GM23338 (cell line): Measurements from ENCODE around the gene OPRD1. TPM values are rescaled to one million over a fixed set of nuclear protein-coding genes. Genes with fewer than 3 reads are reported as not detected.

Source experiments
- ATAC-seq: fragments of 200-7000 bp; cut with Tn5 transposase; 3 replicates; pipeline ENCODE4 v1.9.1; 2020
- DNase-seq: peaks from one replicate; pipeline ENCODE4 v3.0.0-alpha.2; 2015; ENCODE audit warnings: low spot score
- H2AFZ ChIP-seq: fragments of 200-600 bp; sonication (generic); 2 replicates; pipeline ENCODE4 v1.8.0; 2016; ENCODE audit warnings: antibody characterized with exemption, mild to moderate bottlenecking, moderate library complexity
- H3F3A ChIP-seq: fragments of 200-600 bp; sonication (generic); replicated peaks from 2 replicates; pipeline ENCODE4 v1.8.0; 2017; ENCODE audit warnings: antibody characterized with exemption, mixed run types, low read depth
- H3K27ac ChIP-seq: fragments of 200-600 bp; sonication (generic); 2 replicates; pipeline ENCODE4 v1.6.1; 2016; ENCODE audit warnings: low read depth
- H3K27me3 ChIP-seq: fragments of 200-600 bp; sonication (generic); 2 replicates; pipeline ENCODE4 v1.8.0; 2016; ENCODE audit warnings: mild to moderate bottlenecking, mixed run types, moderate library complexity; ENCODE audit not compliant: insufficient read depth
- H3K36me3 ChIP-seq: fragments of 200-600 bp; sonication (generic); 2 replicates; pipeline ENCODE4 v1.8.0; 2016; ENCODE audit warnings: mild to moderate bottlenecking; ENCODE audit not compliant: insufficient read depth
- H3K4me1 ChIP-seq: fragments of 200-600 bp; sonication (generic); 2 replicates; pipeline ENCODE4 v1.8.0; 2016; ENCODE audit warnings: mild to moderate bottlenecking, moderate library complexity; ENCODE audit not compliant: insufficient read depth
- H3K4me2 ChIP-seq: fragments of 200-600 bp; sonication (generic); 2 replicates; pipeline ENCODE4 v1.7.1; 2017; ENCODE audit warnings: mixed run types
- H3K4me3 ChIP-seq: fragments of 200-600 bp; sonication (generic); 2 replicates; pipeline ENCODE4 v1.6.1; 2016; ENCODE audit warnings: mixed run types
- H3K79me2 ChIP-seq: fragments of 200-600 bp; sonication (generic); replicated peaks from 2 replicates; pipeline ENCODE4 v1.8.0; 2017; ENCODE audit warnings: mild to moderate bottlenecking; ENCODE audit not compliant: insufficient read depth
- H3K9me2 ChIP-seq: fragments of 200-600 bp; sonication (generic); 2 replicates; pipeline ENCODE4 v1.8.0; 2017; ENCODE audit not compliant: insufficient read depth
- H4K20me1 ChIP-seq: fragments of 200-600 bp; sonication (generic); replicated peaks from 2 replicates; pipeline ENCODE4 v1.8.0; 2017; ENCODE audit warnings: mild to moderate bottlenecking; ENCODE audit not compliant: insufficient read depth
- H3K27ac Mint-ChIP-seq: 2 replicates; pipeline ENCODE4 v1.8.0; 2020; ENCODE audit warnings: inconsistent platforms, mild to moderate bottlenecking, moderate library complexity, mixed read lengths
- H3K27me3 Mint-ChIP-seq: 3 replicates; pipeline ENCODE4 v1.8.0; 2022; ENCODE audit warnings: low read depth, mild to moderate bottlenecking, moderate library complexity, mixed read lengths, inconsistent platforms; ENCODE audit not compliant: insufficient read depth, poor library complexity
- H3K36me3 Mint-ChIP-seq: 3 replicates; pipeline ENCODE4 v1.8.0; 2021; ENCODE audit warnings: low read depth, mild to moderate bottlenecking, inconsistent platforms, moderate library complexity, mixed read lengths
- H3K4me1 Mint-ChIP-seq: 3 replicates; pipeline ENCODE4 v1.8.0; 2020; ENCODE audit warnings: mild to moderate bottlenecking, inconsistent platforms, mixed read lengths
- H3K4me3 Mint-ChIP-seq: 3 replicates; pipeline ENCODE4 v1.8.0; 2021; ENCODE audit warnings: moderate library complexity, mild to moderate bottlenecking, inconsistent platforms, mixed read lengths
- H3K9me3 Mint-ChIP-seq: 3 replicates; pipeline ENCODE4 v1.8.0; 2020; ENCODE audit warnings: moderate library complexity, mild to moderate bottlenecking, inconsistent platforms, mixed read lengths
- CREB1 ChIP-seq: fragments of 250-450 bp; sonication (Bioruptor Pico); IDR thresholded peaks from 2 replicates; pipeline ENCODE4 v1.5.0; 2020; ENCODE audit warnings: low read depth, mild to moderate bottlenecking, moderate library complexity
- EZH2 ChIP-seq: fragments of 200-600 bp; sonication (generic); IDR thresholded peaks from one replicate; pipeline ENCODE4 v1.8.0; 2017; ENCODE audit warnings: antibody characterized with exemption, mild to moderate bottlenecking, low read depth; ENCODE audit not compliant: unreplicated experiment
- EZH2phosphoT487 ChIP-seq: fragments of 200-600 bp; sonication (generic); IDR thresholded peaks from one replicate; pipeline ENCODE4 v1.8.1; 2018; ENCODE audit warnings: antibody characterized with exemption; ENCODE audit not compliant: unreplicated experiment
- JUNB ChIP-seq: IDR thresholded peaks from one replicate; pipeline ENCODE4 v1.6.1; 2016; ENCODE audit warnings: antibody characterized with exemption; ENCODE audit not compliant: unreplicated experiment
- NANOG ChIP-seq: IDR thresholded peaks from 2 replicates; pipeline ENCODE4 v1.6.1; 2016; ENCODE audit warnings: antibody characterized with exemption, borderline replicate concordance
- POLR2AphosphoS5 ChIP-seq: IDR thresholded peaks from 2 replicates; pipeline ENCODE4 v1.6.1; 2016; ENCODE audit warnings: antibody characterized with exemption, low read depth
- STAT1 ChIP-seq: IDR thresholded peaks from one replicate; pipeline ENCODE4 v1.6.1; 2016; ENCODE audit warnings: antibody characterized with exemption; ENCODE audit not compliant: unreplicated experiment
- ZNF114 ChIP-seq: fragments of 250-450 bp; sonication (Bioruptor Pico); IDR thresholded peaks from 2 replicates; pipeline ENCODE4 v1.5.0; 2020; ENCODE audit warnings: mild to moderate bottlenecking, moderate library complexity
- ZNF331 ChIP-seq: fragments of 250-450 bp; sonication (Bioruptor Pico); IDR thresholded peaks from 2 replicates; pipeline ENCODE4 v1.5.0; 2020; ENCODE audit warnings: low read depth, mild to moderate bottlenecking, moderate library complexity
- polyA plus RNA-seq: library from polyadenylated mRNA; unstranded; fragments of >200 nt; fragmentation: Nextera tagmentation; extraction: Ambion mirVana; gene quantifications from 2 replicates; pipeline ENCODE4 v1.2.1, GENCODE V29; 2016
- total RNA-seq: library from RNA; depleted of rRNA; stranded (reverse); fragments of >200 nt; shearing (Covaris generic); gene quantifications from 2 replicates; pipeline ENCODE4 v1.2.3, GENCODE V29; 2014
- TF ChIP-seq, protein P1 (sequence below), 2 experiments: fragments of 200-600 bp in 1 of 2; sonication (generic) in 1 of 2; conservative IDR thresholded peaks; 2 replicates each; pipeline versions ENCODE4 v1.5.1 to v1.6.1; 2016 to 2017; ENCODE audit warnings: antibody characterized with exemption in 2 of 2, low read depth in 2 of 2, mild to moderate bottlenecking in 2 of 2, moderate library complexity in 1 of 2
- TF ChIP-seq, protein P2 (sequence below): IDR thresholded peaks from one replicate; pipeline ENCODE4 v1.6.1; 2018; ENCODE audit warnings: antibody characterized with exemption; ENCODE audit not compliant: unreplicated experiment
- TF ChIP-seq, protein P3 (sequence below): fragments of 250-450 bp; sonication (Bioruptor Pico); IDR thresholded peaks from 2 replicates; pipeline ENCODE4 v1.5.0; 2020; ENCODE audit warnings: mild to moderate bottlenecking, moderate library complexity
- TF ChIP-seq, protein P4 (sequence below): IDR thresholded peaks from 2 replicates; pipeline ENCODE4 v1.6.1; 2016; ENCODE audit warnings: antibody characterized with exemption

The OPRD1 gene
- total and polyA plus RNA-seq, 2 experiments from 2014 or later: 0.55 to 2.3 TPM

DNA sequence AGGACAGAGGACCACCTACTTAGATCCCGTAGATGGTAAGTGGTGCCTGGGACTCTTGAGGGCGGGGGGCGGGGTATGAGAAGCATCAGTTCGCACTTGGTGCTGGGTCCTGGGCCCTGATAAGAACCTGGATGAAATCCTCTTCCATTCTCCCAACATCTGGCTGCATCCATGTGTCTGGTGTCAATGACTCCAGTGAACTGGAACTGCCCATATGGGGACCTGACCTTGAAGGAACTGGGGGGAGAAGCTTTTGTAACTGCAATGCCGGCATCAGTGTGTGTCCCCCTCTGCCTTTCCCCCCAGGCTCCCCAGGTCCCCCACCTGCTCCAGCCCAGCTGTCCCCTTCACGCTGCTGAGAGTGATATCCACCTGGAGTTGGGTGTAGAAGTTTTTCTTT lies 52.7 kb downstream of the OPRD1 start:
- H3K36me3 ChIP-seq: no peaks in the 10 kb centered on the region
- Mint-ChIP-seq H3K9me3 (no peaks in the 10 kb centered on the region; the same call in 2 of the 3 replicates), H3K27ac (no peak overlapping the region), H3K4me1 (peaks cover 4% of the 10 kb centered on the region; the same call in 2 of the 3 replicates), H3K4me3 (no peak overlapping the region), H3K36me3 (no peaks in the 10 kb centered on the region), H3K27me3 (peaks cover 10% of the 10 kb centered on the region)
- ATAC-seq (no peak), DNase-seq (no peak)
- no peaks in the 10 kb centered on the region for H3F3A ChIP-seq
- no peaks in the 10 kb centered on the region for H3K79me2 ChIP-seq
- no peak for TF ChIP-seq ZNF114
- TF ChIP-seq CREB1 (CRISPR knock-in tag): no peak
- no peak for TF ChIP-seq ZNF331 (CRISPR knock-in tag)
- TF ChIP-seq POLR2AphosphoS5: no peak
- TF ChIP-seq, protein P1, sequence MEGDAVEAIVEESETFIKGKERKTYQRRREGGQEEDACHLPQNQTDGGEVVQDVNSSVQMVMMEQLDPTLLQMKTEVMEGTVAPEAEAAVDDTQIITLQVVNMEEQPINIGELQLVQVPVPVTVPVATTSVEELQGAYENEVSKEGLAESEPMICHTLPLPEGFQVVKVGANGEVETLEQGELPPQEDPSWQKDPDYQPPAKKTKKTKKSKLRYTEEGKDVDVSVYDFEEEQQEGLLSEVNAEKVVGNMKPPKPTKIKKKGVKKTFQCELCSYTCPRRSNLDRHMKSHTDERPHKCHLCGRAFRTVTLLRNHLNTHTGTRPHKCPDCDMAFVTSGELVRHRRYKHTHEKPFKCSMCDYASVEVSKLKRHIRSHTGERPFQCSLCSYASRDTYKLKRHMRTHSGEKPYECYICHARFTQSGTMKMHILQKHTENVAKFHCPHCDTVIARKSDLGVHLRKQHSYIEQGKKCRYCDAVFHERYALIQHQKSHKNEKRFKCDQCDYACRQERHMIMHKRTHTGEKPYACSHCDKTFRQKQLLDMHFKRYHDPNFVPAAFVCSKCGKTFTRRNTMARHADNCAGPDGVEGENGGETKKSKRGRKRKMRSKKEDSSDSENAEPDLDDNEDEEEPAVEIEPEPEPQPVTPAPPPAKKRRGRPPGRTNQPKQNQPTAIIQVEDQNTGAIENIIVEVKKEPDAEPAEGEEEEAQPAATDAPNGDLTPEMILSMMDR (conservative IDR thresholded peaks at IDR 0.05; ENCODE audit: low read depth in 2 of 2): no peak
- TF ChIP-seq, protein P2, sequence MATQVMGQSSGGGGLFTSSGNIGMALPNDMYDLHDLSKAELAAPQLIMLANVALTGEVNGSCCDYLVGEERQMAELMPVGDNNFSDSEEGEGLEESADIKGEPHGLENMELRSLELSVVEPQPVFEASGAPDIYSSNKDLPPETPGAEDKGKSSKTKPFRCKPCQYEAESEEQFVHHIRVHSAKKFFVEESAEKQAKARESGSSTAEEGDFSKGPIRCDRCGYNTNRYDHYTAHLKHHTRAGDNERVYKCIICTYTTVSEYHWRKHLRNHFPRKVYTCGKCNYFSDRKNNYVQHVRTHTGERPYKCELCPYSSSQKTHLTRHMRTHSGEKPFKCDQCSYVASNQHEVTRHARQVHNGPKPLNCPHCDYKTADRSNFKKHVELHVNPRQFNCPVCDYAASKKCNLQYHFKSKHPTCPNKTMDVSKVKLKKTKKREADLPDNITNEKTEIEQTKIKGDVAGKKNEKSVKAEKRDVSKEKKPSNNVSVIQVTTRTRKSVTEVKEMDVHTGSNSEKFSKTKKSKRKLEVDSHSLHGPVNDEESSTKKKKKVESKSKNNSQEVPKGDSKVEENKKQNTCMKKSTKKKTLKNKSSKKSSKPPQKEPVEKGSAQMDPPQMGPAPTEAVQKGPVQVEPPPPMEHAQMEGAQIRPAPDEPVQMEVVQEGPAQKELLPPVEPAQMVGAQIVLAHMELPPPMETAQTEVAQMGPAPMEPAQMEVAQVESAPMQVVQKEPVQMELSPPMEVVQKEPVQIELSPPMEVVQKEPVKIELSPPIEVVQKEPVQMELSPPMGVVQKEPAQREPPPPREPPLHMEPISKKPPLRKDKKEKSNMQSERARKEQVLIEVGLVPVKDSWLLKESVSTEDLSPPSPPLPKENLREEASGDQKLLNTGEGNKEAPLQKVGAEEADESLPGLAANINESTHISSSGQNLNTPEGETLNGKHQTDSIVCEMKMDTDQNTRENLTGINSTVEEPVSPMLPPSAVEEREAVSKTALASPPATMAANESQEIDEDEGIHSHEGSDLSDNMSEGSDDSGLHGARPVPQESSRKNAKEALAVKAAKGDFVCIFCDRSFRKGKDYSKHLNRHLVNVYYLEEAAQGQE: no peak
- TF ChIP-seq, protein P3, sequence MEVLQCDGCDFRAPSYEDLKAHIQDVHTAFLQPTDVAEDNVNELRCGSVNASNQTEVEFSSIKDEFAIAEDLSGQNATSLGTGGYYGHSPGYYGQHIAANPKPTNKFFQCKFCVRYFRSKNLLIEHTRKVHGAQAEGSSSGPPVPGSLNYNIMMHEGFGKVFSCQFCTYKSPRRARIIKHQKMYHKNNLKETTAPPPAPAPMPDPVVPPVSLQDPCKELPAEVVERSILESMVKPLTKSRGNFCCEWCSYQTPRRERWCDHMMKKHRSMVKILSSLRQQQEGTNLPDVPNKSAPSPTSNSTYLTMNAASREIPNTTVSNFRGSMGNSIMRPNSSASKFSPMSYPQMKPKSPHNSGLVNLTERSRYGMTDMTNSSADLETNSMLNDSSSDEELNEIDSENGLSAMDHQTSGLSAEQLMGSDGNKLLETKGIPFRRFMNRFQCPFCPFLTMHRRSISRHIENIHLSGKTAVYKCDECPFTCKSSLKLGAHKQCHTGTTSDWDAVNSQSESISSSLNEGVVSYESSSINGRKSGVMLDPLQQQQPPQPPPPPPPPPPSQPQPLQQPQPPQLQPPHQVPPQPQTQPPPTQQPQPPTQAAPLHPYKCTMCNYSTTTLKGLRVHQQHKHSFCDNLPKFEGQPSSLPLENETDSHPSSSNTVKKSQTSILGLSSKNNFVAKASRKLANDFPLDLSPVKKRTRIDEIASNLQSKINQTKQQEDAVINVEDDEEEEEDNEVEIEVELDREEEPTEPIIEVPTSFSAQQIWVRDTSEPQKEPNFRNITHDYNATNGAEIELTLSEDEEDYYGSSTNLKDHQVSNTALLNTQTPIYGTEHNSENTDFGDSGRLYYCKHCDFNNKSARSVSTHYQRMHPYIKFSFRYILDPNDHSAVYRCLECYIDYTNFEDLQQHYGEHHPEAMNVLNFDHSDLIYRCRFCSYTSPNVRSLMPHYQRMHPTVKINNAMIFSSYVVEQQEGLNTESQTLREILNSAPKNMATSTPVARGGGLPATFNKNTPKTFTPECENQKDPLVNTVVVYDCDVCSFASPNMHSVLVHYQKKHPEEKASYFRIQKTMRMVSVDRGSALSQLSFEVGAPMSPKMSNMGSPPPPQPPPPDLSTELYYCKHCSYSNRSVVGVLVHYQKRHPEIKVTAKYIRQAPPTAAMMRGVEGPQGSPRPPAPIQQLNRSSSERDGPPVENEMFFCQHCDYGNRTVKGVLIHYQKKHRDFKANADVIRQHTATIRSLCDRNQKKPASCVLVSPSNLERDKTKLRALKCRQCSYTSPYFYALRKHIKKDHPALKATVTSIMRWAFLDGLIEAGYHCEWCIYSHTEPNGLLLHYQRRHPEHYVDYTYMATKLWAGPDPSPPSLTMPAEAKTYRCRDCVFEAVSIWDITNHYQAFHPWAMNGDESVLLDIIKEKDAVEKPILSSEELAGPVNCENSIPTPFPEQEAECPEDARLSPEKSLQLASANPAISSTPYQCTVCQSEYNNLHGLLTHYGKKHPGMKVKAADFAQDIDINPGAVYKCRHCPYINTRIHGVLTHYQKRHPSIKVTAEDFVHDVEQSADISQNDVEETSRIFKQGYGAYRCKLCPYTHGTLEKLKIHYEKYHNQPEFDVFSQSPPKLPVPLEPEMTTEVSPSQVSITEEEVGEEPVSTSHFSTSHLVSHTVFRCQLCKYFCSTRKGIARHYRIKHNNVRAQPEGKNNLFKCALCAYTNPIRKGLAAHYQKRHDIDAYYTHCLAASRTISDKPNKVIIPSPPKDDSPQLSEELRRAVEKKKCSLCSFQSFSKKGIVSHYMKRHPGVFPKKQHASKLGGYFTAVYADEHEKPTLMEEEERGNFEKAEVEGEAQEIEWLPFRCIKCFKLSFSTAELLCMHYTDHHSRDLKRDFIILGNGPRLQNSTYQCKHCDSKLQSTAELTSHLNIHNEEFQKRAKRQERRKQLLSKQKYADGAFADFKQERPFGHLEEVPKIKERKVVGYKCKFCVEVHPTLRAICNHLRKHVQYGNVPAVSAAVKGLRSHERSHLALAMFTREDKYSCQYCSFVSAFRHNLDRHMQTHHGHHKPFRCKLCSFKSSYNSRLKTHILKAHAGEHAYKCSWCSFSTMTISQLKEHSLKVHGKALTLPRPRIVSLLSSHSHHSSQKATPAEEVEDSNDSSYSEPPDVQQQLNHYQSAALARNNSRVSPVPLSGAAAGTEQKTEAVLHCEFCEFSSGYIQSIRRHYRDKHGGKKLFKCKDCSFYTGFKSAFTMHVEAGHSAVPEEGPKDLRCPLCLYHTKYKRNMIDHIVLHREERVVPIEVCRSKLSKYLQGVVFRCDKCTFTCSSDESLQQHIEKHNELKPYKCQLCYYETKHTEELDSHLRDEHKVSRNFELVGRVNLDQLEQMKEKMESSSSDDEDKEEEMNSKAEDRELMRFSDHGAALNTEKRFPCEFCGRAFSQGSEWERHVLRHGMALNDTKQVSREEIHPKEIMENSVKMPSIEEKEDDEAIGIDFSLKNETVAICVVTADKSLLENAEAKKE (CRISPR knock-in tag): no peak
- TF ChIP-seq NANOG: no peak
- TF ChIP-seq STAT1: no peak
- no peak for TF ChIP-seq EZH2phosphoT487
- TF ChIP-seq, protein P4, sequence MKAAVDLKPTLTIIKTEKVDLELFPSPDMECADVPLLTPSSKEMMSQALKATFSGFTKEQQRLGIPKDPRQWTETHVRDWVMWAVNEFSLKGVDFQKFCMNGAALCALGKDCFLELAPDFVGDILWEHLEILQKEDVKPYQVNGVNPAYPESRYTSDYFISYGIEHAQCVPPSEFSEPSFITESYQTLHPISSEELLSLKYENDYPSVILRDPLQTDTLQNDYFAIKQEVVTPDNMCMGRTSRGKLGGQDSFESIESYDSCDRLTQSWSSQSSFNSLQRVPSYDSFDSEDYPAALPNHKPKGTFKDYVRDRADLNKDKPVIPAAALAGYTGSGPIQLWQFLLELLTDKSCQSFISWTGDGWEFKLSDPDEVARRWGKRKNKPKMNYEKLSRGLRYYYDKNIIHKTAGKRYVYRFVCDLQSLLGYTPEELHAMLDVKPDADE: no peak
- no peak for TF ChIP-seq EZH2
- TF ChIP-seq JUNB: no peak
- no peak overlapping the region for H3K27ac ChIP-seq
- H2AFZ ChIP-seq: no peak overlapping the region
- H3K9me2 ChIP-seq: no peaks in the 10 kb centered on the region
- no peak overlapping the region for H3K4me2 ChIP-seq
- no peaks in the 10 kb centered on the region for H4K20me1 ChIP-seq
- H3K4me1 ChIP-seq: no peaks in the 10 kb centered on the region
- no peaks in the 10 kb centered on the region for H3K27me3 ChIP-seq
- no peak overlapping the region for H3K4me3 ChIP-seq
